Epithelial cell of esophagus (primary cell): Measurements from ENCODE around the gene SMOC2.

Experiments
- DNase-seq: peaks from one replicate; pipeline ENCODE4 v3.0.0; 2010; ENCODE audit warnings: low read depth
- H3K4me3 ChIP-seq: 2 replicates; pipeline ENCODE4 v1.5.1; 2011; ENCODE audit warnings: mild to moderate bottlenecking, low read length, control low read depth
- CTCF ChIP-seq: IDR thresholded peaks from 2 replicates; pipeline ENCODE4 v1.5.1; 2011; ENCODE audit warnings: low read depth, mild to moderate bottlenecking, low read length, control low read depth, inconsistent platforms; ENCODE audit not compliant: insufficient read depth; ENCODE audit errors: missing control alignments

The SMOC2 gene

GRCh38 chr6:168419569-168419968 is 21.4 kb upstream of the SMOC2 start:
- no peak for TF ChIP-seq CTCF
- no peak overlapping the region for H3K4me3 ChIP-seq
- no peak for DNase-seq

- H3K4me3 ChIP-seq = no peak overlapping the region
- TF ChIP-seq CTCF = no peak
- DNase-seq = no peak
Observed at GRCh38 chr6:168420084-168420483, 20.9 kb upstream of the SMOC2 start.

GRCh38 chr6:168420706-168421105 is 20.3 kb upstream of the SMOC2 start:
- H3K4me3 ChIP-seq = no peak overlapping the region
- no peak for DNase-seq
- no peak for TF ChIP-seq CTCF

- DNase-seq = no peak
- TF ChIP-seq CTCF = no peak
- H3K4me3 ChIP-seq = no peak overlapping the region
Observed at GRCh38 chr6:168427184-168427583, 13.8 kb upstream of the SMOC2 start.

GRCh38 chr6:168428052-168428826 is 12.7 kb upstream of the SMOC2 start:
- no peak for DNase-seq
- no peak overlapping the region for H3K4me3 ChIP-seq
- no peak for TF ChIP-seq CTCF

GRCh38 chr6:168428863-168429262 is 12.1 kb upstream of the SMOC2 start:
- no peak for TF ChIP-seq CTCF

GRCh38 chr6:168432196-168432595 is 8.8 kb upstream of the SMOC2 start:
- DNase-seq = no peak
- H3K4me3 ChIP-seq = no peak overlapping the region
- TF ChIP-seq CTCF = no peak

More at GRCh38 chr6:168428863-168429262, 12.1 kb upstream of the SMOC2 start:
- no peak for DNase-seq
- no peak overlapping the region for H3K4me3 ChIP-seq
